GM12878 (cell line): ENCODE measurements around the gene CCDC107. TPM values are rescaled to one million over a fixed set of nuclear protein-coding genes. Genes with fewer than 3 reads are reported as not detected.
A peak's percentile ranks its signal among the peaks of the same experiment; 100 is the strongest.

Experiments
- ATAC-seq: fragments of 200-7000 bp; cut with Tn5 transposase; 3 replicates; pipeline ENCODE4 v1.9.1; 2020; ENCODE audit warnings: mild to moderate bottlenecking, moderate library complexity
- BruUV-seq: library from RNA; stranded (reverse); fragments of 400-500 nt; replicated peaks from 2 replicates; lab custom pipeline; 2021; lab: Mats Ljungman, UMichigan
- CTCF ChIA-PET: fragments of 300-600 bp; sonication (Branson Sonifier 250); formaldehyde crosslinking; extraction: SDS; loops from one replicate; lab custom pipeline; 2021; ENCODE audit warnings: inconsistent platforms; lab: Yijun Ruan, JAX
- POLR2A ChIA-PET: fragments of 350-600 bp; formaldehyde crosslinking; extraction: SDS; loops from one replicate; lab custom pipeline; 2021; ENCODE audit warnings: inconsistent platforms; lab: Charles Lee
- RAD21 ChIA-PET: fragments of 300-600 bp; sonication (Branson Sonifier 250); formaldehyde crosslinking; loops from one replicate; lab custom pipeline; 2023; ENCODE audit warnings: antibody characterized with exemption; ENCODE audit not compliant: unreplicated experiment; lab: Charles Lee
- SMC1A ChIA-PET: fragments of 300-600 bp; sonication (Branson Sonifier 250); formaldehyde crosslinking; loops from one replicate; lab custom pipeline; 2023; ENCODE audit not compliant: unreplicated experiment, uncharacterized antibody; lab: Charles Lee
- DNase-seq: peaks from one replicate; pipeline ENCODE4 v3.0.0-alpha.2; 2011; ENCODE audit warnings: low read depth, low spot score
- FAIRE-seq: peaks from 3 replicates; lab custom pipeline; 2011; peaks lifted over from hg19 to GRCh38; lab: Jason Lieb, UNC
- H2AFZ ChIP-seq: 2 replicates; pipeline ENCODE4 v1.6.0; 2011; ENCODE audit warnings: low read depth, low read length, control low read depth; ENCODE audit not compliant: control insufficient read depth
- H3K27ac ChIP-seq: 2 replicates; pipeline ENCODE4 v1.5.1; 2011; ENCODE audit warnings: control low read depth; ENCODE audit not compliant: control insufficient read depth, insufficient read depth
- H3K27me3 ChIP-seq, 2 experiments: replicated peaks in 1 of 2; 2 replicates each; pipeline versions ENCODE4 v1.6.0 to v1.6.1; 2011; ENCODE audit warnings: low read length in 1 of 2; ENCODE audit not compliant: control insufficient read depth in 2 of 2, insufficient read depth in 2 of 2
- H3K36me3 ChIP-seq, 2 experiments: 2 replicates each; pipeline ENCODE4 v1.5.1; 2011; ENCODE audit warnings: low read length in 1 of 2; ENCODE audit not compliant: control insufficient read depth in 2 of 2, insufficient read depth in 2 of 2
- H3K4me1 ChIP-seq: 2 replicates; pipeline ENCODE4 v1.6.1; 2011; ENCODE audit warnings: mild to moderate bottlenecking, low read length, moderate library complexity, mixed read lengths; ENCODE audit not compliant: control insufficient read depth, insufficient read depth
- H3K4me2 ChIP-seq: 2 replicates; pipeline ENCODE4 v1.6.0; 2011; ENCODE audit warnings: control low read depth; ENCODE audit not compliant: control insufficient read depth, insufficient read depth
- H3K4me3 ChIP-seq: fragments of 200-600 bp; sonication (generic); 2 replicates; pipeline ENCODE4 v1.5.1; 2016
- H3K79me2 ChIP-seq: 2 replicates; pipeline ENCODE4 v1.6.0; 2011; ENCODE audit warnings: low read length; ENCODE audit not compliant: control insufficient read depth, insufficient read depth
- H3K9ac ChIP-seq: 2 replicates; pipeline ENCODE4 v1.8.0; 2011; ENCODE audit warnings: low read length, control low read depth, mixed read lengths; ENCODE audit not compliant: control insufficient read depth, insufficient read depth
- H3K9me3 ChIP-seq: replicated peaks from 3 replicates; pipeline ENCODE4 v1.5.1; 2011; ENCODE audit warnings: mild to moderate bottlenecking, low read length; ENCODE audit not compliant: control insufficient read depth, insufficient read depth
- H4K20me1 ChIP-seq: 2 replicates; pipeline ENCODE4 v1.6.0; 2011; ENCODE audit not compliant: control insufficient read depth, insufficient read depth
- CBX5 ChIP-seq: sonication (generic); IDR thresholded peaks from 2 replicates; pipeline ENCODE4 v1.6.1; 2016; ENCODE audit warnings: low read depth, moderate library complexity, mild to moderate bottlenecking, inconsistent platforms
- HCFC1 ChIP-seq: fragments of 150-350 bp; IDR thresholded peaks from 2 replicates; pipeline ENCODE4 v1.6.1; 2014; ENCODE audit warnings: low read length
- IRF3 ChIP-seq: fragments of 450-650 bp; IDR thresholded peaks from 2 replicates; pipeline ENCODE4 v1.6.1; 2014; ENCODE audit warnings: mild to moderate bottlenecking
- POLR2AphosphoS2 ChIP-seq: IDR thresholded peaks from 2 replicates; pipeline ENCODE4 v1.6.1; 2011; ENCODE audit warnings: low read depth, mild to moderate bottlenecking, low read length, improper control_type of control experiment, moderate library complexity
- POU2F2 ChIP-seq: IDR thresholded peaks from 3 replicates; pipeline ENCODE4 v1.6.1; 2011; ENCODE audit warnings: low read depth, mild to moderate bottlenecking, low read length, borderline replicate concordance
- RAD21 ChIP-seq: IDR thresholded peaks from 2 replicates; pipeline ENCODE4 v1.6.1; 2011; ENCODE audit warnings: mild to moderate bottlenecking, low read depth, low read length, moderate library complexity; ENCODE audit not compliant: insufficient read depth
- RUNX3 ChIP-seq: IDR thresholded peaks from 2 replicates; pipeline ENCODE4 v1.6.1; 2012; ENCODE audit warnings: low read length, inconsistent platforms
- SIX5 ChIP-seq: IDR thresholded peaks from 2 replicates; pipeline ENCODE4 v1.6.1; 2011; ENCODE audit warnings: mild to moderate bottlenecking, low read depth, low read length, moderate library complexity; ENCODE audit not compliant: severe bottlenecking
- WGBS: methylation state at CpG from one replicate; pipeline ENCODE4 v1.1.6; 2016; ENCODE audit warnings: low lambda C conversion rate; ENCODE audit not compliant: insufficient replicate concordance, insufficient coverage; ENCODE audit errors: missing lambda C conversion rate; 5-methylcytosine and 5-hydroxymethylcytosine counted together
- in situ Hi-C: fragments of 300-500 bp; cut with MboI; formaldehyde crosslinking; loops from 9 replicates; pipeline ENCODE4 v1.14.3; 2018; ENCODE audit warnings: mixed read lengths
- intact Hi-C: fragments of 100-400 bp; cut with micrococcal nuclease; formaldehyde crosslinking; loops from one replicate; pipeline ENCODE4 v1.14.2; 2022; ENCODE audit not compliant: unreplicated experiment
- polyA plus RNA-seq, 11 experiments: library from polyadenylated mRNA; depleted of rRNA in 4 of 11; unstranded in 6 of 11; stranded (reverse) in 5 of 11; fragments of >200 nt; fragmentation: Nextera tagmentation in 4 of 11; fragmentation: Illumina TruSeq in 1 of 11; extraction: Ambion mirVana in 4 of 11; extraction: Trizol in 1 of 11; gene quantifications; 1 replicate in 1 of 11; 2 replicates in 10 of 11; pipeline versions ENCODE4 v1.2.1 to v1.2.3, GENCODE V29; 2011 to 2016; ENCODE audit warnings: inconsistent platforms in 2 of 11, missing spikeins in 2 of 11, low read depth in 1 of 11
- total RNA-seq, 4 experiments: library from RNA; depleted of rRNA in 3 of 4; stranded (reverse); fragments of >200 nt in 3 of 4; fragmentation: Illumina TruSeq in 1 of 4; extraction: Trizol in 1 of 4; gene quantifications; 2 replicates each; pipeline versions ENCODE4 v1.2.1 to v1.2.3, GENCODE V29; 2013 to 2021
- TF ChIP-seq, protein P1 (sequence below): fragments of 450-650 bp; IDR thresholded peaks from 2 replicates; pipeline ENCODE4 v1.6.1; 2017; ENCODE audit warnings: mild to moderate bottlenecking, moderate library complexity

The CCDC107 gene
- total and polyA plus RNA-seq, 10 of the 15 experiments (the other 5 are each of a cell fraction or from before 2014, with no cell fraction given): 0.19 to 18.3 (median 10.6) TPM

- no peak for TF ChIP-seq IRF3
- peak; percentile 28; the same call in 1 of the 2 replicates for TF ChIP-seq RUNX3
- no peak overlapping the region for H3K9ac ChIP-seq
- peak; percentile 46 for ATAC-seq
- no peaks in the 10 kb centered on the region for H4K20me1 ChIP-seq
- ChIA-PET SMC1A (interaction anchor here (1.2 to 1.7 kb wide), 2 partner anchors 9 to 22 kb away, joined by 3 to 5 read pairs; no protein-coding TSS in a partner anchor), RAD21 (interaction anchor here (1.3 kb wide), 1 partner anchor 19 kb away, joined by 3 read pairs; no protein-coding TSS in a partner anchor), POLR2A (interaction anchor here (0.6 to 0.8 kb wide), 2 partner anchors 13 to 105 kb away, joined by 3 to 7 read pairs; partner anchors contain the start of genes CREB3 and TLN1), CTCF (interaction anchor here (1.1 to 3.5 kb wide), 2 partner anchors 16 to 99 kb away, joined by 3 to 15 read pairs; no protein-coding TSS in a partner anchor)
- peaks cover 13% of the 10 kb centered on the region for H3K4me1 ChIP-seq
- no peak overlapping the region for H3K4me3 ChIP-seq
- H2AFZ ChIP-seq: no peak overlapping the region; the same call in 1 of the 2 replicates
- peak overlapping the region; percentile 28 for H3K4me2 ChIP-seq
- intact Hi-C loops: no loop called here
- H3K27me3 ChIP-seq: no peaks in the 10 kb centered on the region
- in situ Hi-C loops: no loop called here
- no TSS peak for BruUV-seq
- WGBS: 18% methylated on average over 2 of the region's 2 CpGs
- no peak overlapping the region for H3K27ac ChIP-seq
- H3K9me3 ChIP-seq: no peaks in the 10 kb centered on the region
- no peaks in the 10 kb centered on the region for H3K79me2 ChIP-seq
- FAIRE-seq: no peak
- H3K36me3 ChIP-seq: no peaks in the 10 kb centered on the region
- DNase-seq: no peak
These were observed 30.5 kb upstream of the CCDC107 start for GRCh38 chr9:35627575-35627974.

DNA sequence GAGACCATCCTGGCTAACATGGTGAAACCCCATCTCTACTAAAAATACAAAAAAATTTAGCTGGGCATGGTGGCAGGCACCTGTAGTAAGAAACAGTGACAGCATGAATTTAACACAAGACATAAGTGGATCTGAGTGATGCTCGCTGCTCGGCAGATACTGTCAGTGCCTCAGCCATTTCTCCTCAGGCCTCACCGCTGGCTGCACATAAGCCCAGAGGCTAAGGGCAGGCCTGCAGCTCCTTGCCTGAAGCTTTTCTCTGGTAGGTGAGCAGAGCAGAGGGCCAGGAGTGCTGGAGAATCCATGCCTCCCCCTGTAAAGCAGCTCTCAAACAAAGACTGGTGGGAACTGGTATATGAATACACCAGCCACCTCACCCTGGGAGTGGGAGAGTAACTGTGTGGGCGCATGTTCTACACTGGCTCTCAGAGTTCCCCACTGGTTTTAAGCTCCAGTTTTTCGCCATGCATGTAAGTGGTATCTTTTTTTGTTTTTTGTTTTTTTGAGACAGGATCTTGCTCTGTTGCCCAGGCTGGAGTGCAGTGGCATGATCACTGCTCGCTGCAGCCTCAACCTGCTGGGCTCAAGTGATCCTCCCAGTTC is 29.6 kb upstream of the CCDC107 start:
- Histone ChIP-seq H3K36me3 (no peaks in the 10 kb centered on the region), H3K4me1 (peaks cover 13% of the 10 kb centered on the region), H4K20me1 (no peaks in the 10 kb centered on the region), H3K4me2 (no peak overlapping the region), H3K27me3 (no peaks in the 10 kb centered on the region), H3K4me3 (no peak overlapping the region), H3K9ac (no peak overlapping the region), H3K79me2 (no peaks in the 10 kb centered on the region), H2AFZ (no peak overlapping the region), H3K9me3 (no peaks in the 10 kb centered on the region), H3K27ac (no peak overlapping the region)
- FAIRE-seq: no peak
- intact Hi-C loops (no loop called here), in situ Hi-C loops (no loop called here)
- ChIA-PET CTCF (interaction anchor here (0.7 to 3.5 kb wide), 8 partner anchors 9 to 98 kb away, joined by 3 to 15 read pairs (median 6); no protein-coding TSS in a partner anchor), SMC1A (interaction anchor here (0.9 to 1.7 kb wide), 5 partner anchors 9 to 19 kb away, joined by 3 to 9 read pairs (median 5); no protein-coding TSS in a partner anchor), RAD21 (interaction anchor here (0.7 to 1.3 kb wide), 3 partner anchors 9 to 24 kb away, joined by 3 to 4 read pairs (median 3); partner anchors contain the start of gene TESK1), POLR2A (interaction anchor here (1.0 to 2.8 kb wide), 4 partner anchors 12 to 20 kb away, joined by 4 to 10 read pairs (median 5); no protein-coding TSS in a partner anchor)
- WGBS: 94% methylated on average over 6 of the region's 6 CpGs
- TF ChIP-seq SIX5 (no peak), POLR2AphosphoS2 (no peak), RAD21 (no peak), HCFC1 (no peak), CBX5 (no peak), POU2F2 (no peak)
- TF ChIP-seq, protein P1, sequence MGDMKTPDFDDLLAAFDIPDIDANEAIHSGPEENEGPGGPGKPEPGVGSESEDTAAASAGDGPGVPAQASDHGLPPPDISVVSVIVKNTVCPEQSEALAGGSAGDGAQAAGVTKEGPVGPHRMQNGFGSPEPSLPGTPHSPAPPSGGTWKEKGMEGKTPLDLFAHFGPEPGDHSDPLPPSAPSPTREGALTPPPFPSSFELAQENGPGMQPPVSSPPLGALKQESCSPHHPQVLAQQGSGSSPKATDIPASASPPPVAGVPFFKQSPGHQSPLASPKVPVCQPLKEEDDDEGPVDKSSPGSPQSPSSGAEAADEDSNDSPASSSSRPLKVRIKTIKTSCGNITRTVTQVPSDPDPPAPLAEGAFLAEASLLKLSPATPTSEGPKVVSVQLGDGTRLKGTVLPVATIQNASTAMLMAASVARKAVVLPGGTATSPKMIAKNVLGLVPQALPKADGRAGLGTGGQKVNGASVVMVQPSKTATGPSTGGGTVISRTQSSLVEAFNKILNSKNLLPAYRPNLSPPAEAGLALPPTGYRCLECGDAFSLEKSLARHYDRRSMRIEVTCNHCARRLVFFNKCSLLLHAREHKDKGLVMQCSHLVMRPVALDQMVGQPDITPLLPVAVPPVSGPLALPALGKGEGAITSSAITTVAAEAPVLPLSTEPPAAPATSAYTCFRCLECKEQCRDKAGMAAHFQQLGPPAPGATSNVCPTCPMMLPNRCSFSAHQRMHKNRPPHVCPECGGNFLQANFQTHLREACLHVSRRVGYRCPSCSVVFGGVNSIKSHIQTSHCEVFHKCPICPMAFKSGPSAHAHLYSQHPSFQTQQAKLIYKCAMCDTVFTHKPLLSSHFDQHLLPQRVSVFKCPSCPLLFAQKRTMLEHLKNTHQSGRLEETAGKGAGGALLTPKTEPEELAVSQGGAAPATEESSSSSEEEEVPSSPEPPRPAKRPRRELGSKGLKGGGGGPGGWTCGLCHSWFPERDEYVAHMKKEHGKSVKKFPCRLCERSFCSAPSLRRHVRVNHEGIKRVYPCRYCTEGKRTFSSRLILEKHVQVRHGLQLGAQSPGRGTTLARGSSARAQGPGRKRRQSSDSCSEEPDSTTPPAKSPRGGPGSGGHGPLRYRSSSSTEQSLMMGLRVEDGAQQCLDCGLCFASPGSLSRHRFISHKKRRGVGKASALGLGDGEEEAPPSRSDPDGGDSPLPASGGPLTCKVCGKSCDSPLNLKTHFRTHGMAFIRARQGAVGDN: no peak
- no peak for DNase-seq
- BruUV-seq: no TSS peak
- no peak for ATAC-seq
